Suprapubic skin (tissue), 4 donors: ENCODE data around the gene TARS2.

ENCODE experiments used
- EP300 ChIP-seq: sonication (generic); formaldehyde crosslinking; IDR thresholded peaks from one replicate; pipeline ENCODE4 v1.6.1; 2017; ENCODE audit warnings: antibody characterized with exemption
- POLR2A ChIP-seq, 2 donors: fragments of 450-650 bp; IDR thresholded peaks; one replicate each; pipeline ENCODE4 v1.6.1; 2017; ENCODE audit warnings: antibody characterized with exemption in 2 of 2, mild to moderate bottlenecking in 2 of 2, moderate library complexity in 2 of 2
- POLR2AphosphoS5 ChIP-seq, 3 donors: sonication (generic); formaldehyde crosslinking; IDR thresholded peaks; one replicate each; pipeline ENCODE4 v1.6.1; 2017; ENCODE audit warnings: antibody characterized with exemption in 3 of 3
- TF ChIP-seq, protein P1 (sequence below), 2 donors: fragments of 200-600 bp in 1 of 2; fragments of 450-650 bp in 1 of 2; sonication (generic) in 1 of 2; IDR thresholded peaks; one replicate each; pipeline ENCODE4 v1.5.1; 2016 to 2019; ENCODE audit warnings: antibody characterized with exemption in 2 of 2, mild to moderate bottlenecking in 1 of 2, moderate library complexity in 1 of 2

DNA sequence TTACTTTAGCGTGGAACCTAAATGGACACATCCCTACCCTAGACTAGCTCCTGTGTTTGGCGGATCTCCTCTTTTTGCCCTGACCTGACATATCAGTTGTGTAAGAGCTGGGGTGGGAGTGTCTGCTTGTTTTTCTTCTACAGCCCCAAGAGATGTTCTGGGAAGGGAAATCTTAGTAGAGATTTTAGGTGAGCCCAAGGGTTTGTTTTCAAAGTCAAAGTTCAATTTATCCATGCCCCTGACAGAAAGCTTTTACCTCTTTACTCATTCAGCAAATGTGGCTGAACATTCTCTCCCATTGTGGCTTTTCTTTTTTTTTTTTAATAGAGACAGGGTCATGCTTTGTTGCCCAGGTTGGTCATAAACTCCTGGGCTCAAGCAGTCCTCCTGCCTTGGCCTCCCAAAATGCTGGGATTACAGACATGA, 7.3 kb upstream of the TARS2 start:
- TF ChIP-seq, protein P1, sequence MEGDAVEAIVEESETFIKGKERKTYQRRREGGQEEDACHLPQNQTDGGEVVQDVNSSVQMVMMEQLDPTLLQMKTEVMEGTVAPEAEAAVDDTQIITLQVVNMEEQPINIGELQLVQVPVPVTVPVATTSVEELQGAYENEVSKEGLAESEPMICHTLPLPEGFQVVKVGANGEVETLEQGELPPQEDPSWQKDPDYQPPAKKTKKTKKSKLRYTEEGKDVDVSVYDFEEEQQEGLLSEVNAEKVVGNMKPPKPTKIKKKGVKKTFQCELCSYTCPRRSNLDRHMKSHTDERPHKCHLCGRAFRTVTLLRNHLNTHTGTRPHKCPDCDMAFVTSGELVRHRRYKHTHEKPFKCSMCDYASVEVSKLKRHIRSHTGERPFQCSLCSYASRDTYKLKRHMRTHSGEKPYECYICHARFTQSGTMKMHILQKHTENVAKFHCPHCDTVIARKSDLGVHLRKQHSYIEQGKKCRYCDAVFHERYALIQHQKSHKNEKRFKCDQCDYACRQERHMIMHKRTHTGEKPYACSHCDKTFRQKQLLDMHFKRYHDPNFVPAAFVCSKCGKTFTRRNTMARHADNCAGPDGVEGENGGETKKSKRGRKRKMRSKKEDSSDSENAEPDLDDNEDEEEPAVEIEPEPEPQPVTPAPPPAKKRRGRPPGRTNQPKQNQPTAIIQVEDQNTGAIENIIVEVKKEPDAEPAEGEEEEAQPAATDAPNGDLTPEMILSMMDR (IDR thresholded peaks at IDR 0.05): no peak
- TF ChIP-seq POLR2A (IDR thresholded peaks at IDR 0.05): no peak
- TF ChIP-seq POLR2AphosphoS5 (IDR thresholded peaks at IDR 0.05): no peak
- TF ChIP-seq EP300: no peak
